ENCODE results near the gene SGK2. TPM values are rescaled to one million over a fixed set of nuclear protein-coding genes. Genes with fewer than 3 reads are reported as not detected.

The SGK2 gene
- total RNA-seq, 2 experiments from 2014 or later, result 0.38 to 0.64 TPM

DNA sequence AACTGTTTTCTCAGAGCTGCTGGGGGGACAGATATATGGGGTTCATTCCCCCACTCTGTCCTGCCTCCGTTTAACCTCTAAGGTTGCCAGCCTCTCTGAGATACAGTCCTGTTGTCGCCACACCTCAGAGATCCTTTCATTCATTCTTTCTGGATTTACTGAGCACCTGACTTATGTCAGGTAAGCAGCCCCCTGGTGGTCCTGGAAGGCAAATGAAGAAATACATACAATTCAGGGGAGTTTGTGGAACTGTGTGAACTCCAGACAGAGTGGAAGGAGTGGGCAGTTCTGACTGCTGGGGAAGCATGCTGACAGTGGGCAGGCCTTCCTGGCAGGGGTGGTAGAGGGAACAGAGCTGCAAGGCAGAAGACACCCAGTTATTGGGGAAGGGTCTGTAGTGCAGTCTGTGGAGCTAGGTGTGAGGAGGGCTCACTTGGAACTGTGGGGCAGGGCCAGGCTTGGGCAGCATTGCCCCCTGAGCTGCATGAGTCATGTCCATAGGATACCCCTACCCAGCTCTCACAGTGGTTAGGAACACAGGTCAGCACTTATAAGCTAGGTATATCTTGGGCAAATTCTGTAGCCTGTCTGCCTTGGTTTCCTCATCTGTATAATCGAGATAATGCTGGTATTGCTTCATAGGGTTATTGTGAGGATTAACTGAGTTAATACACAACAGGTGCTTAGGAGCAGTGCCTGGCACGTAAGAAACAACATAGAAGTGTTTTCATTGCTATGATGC, 12.8 kb upstream of the SGK2 start:
- ATAC-seq (ENCODE audit: poor library complexity), result no peak
- CTCF ChIA-PET, result no interaction called here
- Mint-ChIP-seq H3K9me3 (peaks cover 3% of the 10 kb centered on the region), H3K36me3 (ENCODE audit: low read depth) (peaks cover 26% of the 10 kb centered on the region), H3K27ac (no peak overlapping the region), H3K4me1 (ENCODE audit: low read depth) (no peaks in the 10 kb centered on the region), H3K27me3 (no peaks in the 10 kb centered on the region), H3K4me3 (no peak overlapping the region)
- Histone ChIP-seq H3K9me3 (ENCODE audit: control insufficient read depth in 1 of 2, insufficient read depth in 1 of 2, low read length in 2 of 2) (no peaks in the 10 kb centered on the region), H3K36me3 (ENCODE audit: insufficient read depth, low read length) (no peaks in the 10 kb centered on the region), H3K27me3 (ENCODE audit: control insufficient read depth in 1 of 2, insufficient read depth in 2 of 2, low read length in 2 of 2) (no peaks in the 10 kb centered on the region), H3K4me3 (ENCODE audit: low read length) (no peak overlapping the region), H3K27ac (ENCODE audit: low read depth in 1 of 2, low read length in 2 of 2) (no peak overlapping the region), H3K4me1 (ENCODE audit: insufficient read depth, low read length) (no peaks in the 10 kb centered on the region)
- no peak for DNase-seq
- TF ChIP-seq CTCF (IDR thresholded peaks at IDR 0.05), result no peak
- intact Hi-C loops (cut with DNase I, micrococcal nuclease), result no loop called here
- POLR2A ChIA-PET, result interaction anchor here (1.1 kb wide), 1 partner anchor 15 kb away, joined by 3 read pairs; no protein-coding TSS in a partner anchor

GRCh38 chr20:43548273-43548880, 10.4 kb upstream of the SGK2 start:
- ChIA-PET POLR2A (no interaction called here), CTCF (interaction anchor here (0.6 kb wide), 1 partner anchor 100 kb away, joined by 3 read pairs; no protein-coding TSS in a partner anchor)
- intact Hi-C loops (cut with DNase I, micrococcal nuclease), result no loop called here
- Mint-ChIP-seq H3K4me1 (ENCODE audit: low read depth) (no peaks in the 10 kb centered on the region), H3K9me3 (peaks cover 3% of the 10 kb centered on the region), H3K36me3 (ENCODE audit: low read depth) (peaks cover 22% of the 10 kb centered on the region), H3K27me3 (no peaks in the 10 kb centered on the region), H3K27ac (no peak overlapping the region), H3K4me3 (no peak overlapping the region)
- DNase-seq (no peak), ATAC-seq (ENCODE audit: poor library complexity) (no peak)
- Histone ChIP-seq H3K4me1 (ENCODE audit: insufficient read depth, low read length) (no peaks in the 10 kb centered on the region), H3K4me3 (ENCODE audit: low read length) (no peak overlapping the region), H3K36me3 (ENCODE audit: insufficient read depth, low read length) (no peaks in the 10 kb centered on the region), H3K9me3 (ENCODE audit: control insufficient read depth in 1 of 2, insufficient read depth in 1 of 2, low read length in 2 of 2) (no peaks in the 10 kb centered on the region), H3K27ac (ENCODE audit: low read depth in 1 of 2, low read length in 2 of 2) (no peak overlapping the region), H3K27me3 (ENCODE audit: control insufficient read depth in 1 of 2, insufficient read depth in 2 of 2, low read length in 2 of 2) (no peaks in the 10 kb centered on the region)
- no peak for TF ChIP-seq CTCF (IDR thresholded peaks at IDR 0.05)

GRCh38 chr20:43549416-43550065, 9.3 kb upstream of the SGK2 start:
- Mint-ChIP-seq H3K9me3 (peaks cover 3% of the 10 kb centered on the region), H3K4me1 (ENCODE audit: low read depth) (no peaks in the 10 kb centered on the region), H3K27me3 (no peaks in the 10 kb centered on the region), H3K36me3 (ENCODE audit: low read depth) (peaks cover 18% of the 10 kb centered on the region), H3K27ac (no peak overlapping the region), H3K4me3 (no peak overlapping the region)
- Histone ChIP-seq H3K4me1 (ENCODE audit: insufficient read depth, low read length) (no peaks in the 10 kb centered on the region), H3K27ac (ENCODE audit: low read depth in 1 of 2, low read length in 2 of 2) (no peak overlapping the region), H3K27me3 (ENCODE audit: control insufficient read depth in 1 of 2, insufficient read depth in 2 of 2, low read length in 2 of 2) (no peaks in the 10 kb centered on the region), H3K9me3 (ENCODE audit: control insufficient read depth in 1 of 2, insufficient read depth in 1 of 2, low read length in 2 of 2) (no peaks in the 10 kb centered on the region), H3K4me3 (ENCODE audit: low read length) (no peak overlapping the region), H3K36me3 (ENCODE audit: insufficient read depth, low read length) (no peaks in the 10 kb centered on the region)
- CTCF ChIA-PET, result no interaction called here
- POLR2A ChIA-PET, result no interaction called here
- no peak for ATAC-seq (ENCODE audit: poor library complexity)
- no peak for TF ChIP-seq CTCF (IDR thresholded peaks at IDR 0.05)
- no peak for DNase-seq
- intact Hi-C loops (cut with DNase I, micrococcal nuclease), result no loop called here

All from CD4-positive, alpha-beta T cell (primary cell).